GM06990 (cell line): ENCODE data around the gene PRELID1.

Experiments
- DNase-seq: peaks from one replicate; pipeline ENCODE4 v3.0.0-alpha.2; 2011; ENCODE audit not compliant: insufficient read length; ENCODE audit errors: extremely low read depth
- H3K27me3 ChIP-seq: replicated peaks from 2 replicates; pipeline ENCODE4 v1.6.0; 2011; ENCODE audit warnings: low read length; ENCODE audit not compliant: control insufficient read depth, insufficient read depth
- H3K36me3 ChIP-seq: 2 replicates; pipeline ENCODE4 v1.5.1; 2011; ENCODE audit warnings: low read length; ENCODE audit not compliant: control insufficient read depth, insufficient read depth
- H3K4me3 ChIP-seq: replicated peaks from 2 replicates; pipeline ENCODE4 v1.5.1; 2011; ENCODE audit warnings: low read depth, mild to moderate bottlenecking, control low read depth, low read length
- TF ChIP-seq, protein P1 (sequence below): IDR thresholded peaks from 2 replicates; pipeline ENCODE4 v1.5.1; 2011; ENCODE audit warnings: low read length, control low read depth, mild to moderate bottlenecking, inconsistent platforms; ENCODE audit not compliant: insufficient read depth, poor library complexity, severe bottlenecking

Gene PRELID1

DNA sequence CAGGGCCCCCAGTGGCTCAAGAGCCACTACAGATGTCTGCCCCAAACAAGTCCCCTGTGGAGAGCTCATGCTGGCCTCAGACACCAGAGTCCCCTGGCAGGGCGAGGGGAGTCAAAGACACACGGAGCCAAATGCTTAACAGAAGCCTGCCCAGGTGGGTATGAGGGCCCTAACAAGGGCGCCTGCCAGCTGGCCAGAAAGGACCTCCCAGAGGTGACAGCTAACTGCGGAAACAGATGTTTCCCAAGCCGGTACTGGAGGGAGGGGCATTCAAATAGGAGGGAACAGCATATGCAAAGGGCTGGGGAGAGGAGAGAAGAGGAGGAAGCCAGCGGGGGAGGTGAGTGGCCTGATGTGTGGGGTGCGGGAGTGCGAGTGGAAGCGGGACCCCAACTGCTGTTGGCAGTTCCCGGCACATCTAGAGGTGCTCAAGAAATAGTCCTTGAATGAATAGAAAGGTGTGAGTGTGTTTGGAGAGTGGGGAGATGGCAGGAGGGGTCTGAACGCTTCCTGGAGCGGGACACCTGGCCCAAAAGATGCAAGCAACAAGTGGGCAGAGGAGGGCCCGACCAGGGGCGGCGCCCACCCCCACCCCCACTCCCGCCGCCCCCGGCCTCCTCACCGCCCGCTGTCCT is 7.3 kb downstream of the PRELID1 start:
- peak overlapping the region; percentile 75 for H3K4me3 ChIP-seq
- H3K27me3 ChIP-seq: no peaks in the 10 kb centered on the region
- DNase-seq: peak; percentile 60
- TF ChIP-seq, protein P1, sequence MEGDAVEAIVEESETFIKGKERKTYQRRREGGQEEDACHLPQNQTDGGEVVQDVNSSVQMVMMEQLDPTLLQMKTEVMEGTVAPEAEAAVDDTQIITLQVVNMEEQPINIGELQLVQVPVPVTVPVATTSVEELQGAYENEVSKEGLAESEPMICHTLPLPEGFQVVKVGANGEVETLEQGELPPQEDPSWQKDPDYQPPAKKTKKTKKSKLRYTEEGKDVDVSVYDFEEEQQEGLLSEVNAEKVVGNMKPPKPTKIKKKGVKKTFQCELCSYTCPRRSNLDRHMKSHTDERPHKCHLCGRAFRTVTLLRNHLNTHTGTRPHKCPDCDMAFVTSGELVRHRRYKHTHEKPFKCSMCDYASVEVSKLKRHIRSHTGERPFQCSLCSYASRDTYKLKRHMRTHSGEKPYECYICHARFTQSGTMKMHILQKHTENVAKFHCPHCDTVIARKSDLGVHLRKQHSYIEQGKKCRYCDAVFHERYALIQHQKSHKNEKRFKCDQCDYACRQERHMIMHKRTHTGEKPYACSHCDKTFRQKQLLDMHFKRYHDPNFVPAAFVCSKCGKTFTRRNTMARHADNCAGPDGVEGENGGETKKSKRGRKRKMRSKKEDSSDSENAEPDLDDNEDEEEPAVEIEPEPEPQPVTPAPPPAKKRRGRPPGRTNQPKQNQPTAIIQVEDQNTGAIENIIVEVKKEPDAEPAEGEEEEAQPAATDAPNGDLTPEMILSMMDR: no peak
- peaks cover 7% of the 10 kb centered on the region for H3K36me3 ChIP-seq

DNA sequence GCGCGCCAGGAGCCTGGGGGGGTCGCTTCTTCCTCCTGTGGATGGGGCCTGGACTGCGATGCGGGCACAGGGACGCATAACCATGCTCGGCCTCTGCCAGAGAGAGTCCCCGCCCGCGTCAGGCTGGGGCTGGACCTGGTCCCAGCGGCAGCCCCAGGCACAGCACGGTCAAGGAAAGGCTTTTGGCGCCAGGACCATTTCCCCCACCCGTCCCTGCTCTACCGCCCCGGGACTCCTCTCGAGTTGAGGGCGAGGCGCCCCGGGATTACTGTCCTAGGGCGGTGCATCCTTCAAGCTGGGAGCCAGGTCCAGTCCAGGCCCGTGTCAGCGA is 7.8 kb downstream of the PRELID1 start:
- H3K36me3 ChIP-seq: peaks cover 5% of the 10 kb centered on the region
- no peaks in the 10 kb centered on the region for H3K27me3 ChIP-seq
- no peak for DNase-seq
- peak overlapping the region; percentile 75 for H3K4me3 ChIP-seq
- TF ChIP-seq, protein P1: no peak

DNA sequence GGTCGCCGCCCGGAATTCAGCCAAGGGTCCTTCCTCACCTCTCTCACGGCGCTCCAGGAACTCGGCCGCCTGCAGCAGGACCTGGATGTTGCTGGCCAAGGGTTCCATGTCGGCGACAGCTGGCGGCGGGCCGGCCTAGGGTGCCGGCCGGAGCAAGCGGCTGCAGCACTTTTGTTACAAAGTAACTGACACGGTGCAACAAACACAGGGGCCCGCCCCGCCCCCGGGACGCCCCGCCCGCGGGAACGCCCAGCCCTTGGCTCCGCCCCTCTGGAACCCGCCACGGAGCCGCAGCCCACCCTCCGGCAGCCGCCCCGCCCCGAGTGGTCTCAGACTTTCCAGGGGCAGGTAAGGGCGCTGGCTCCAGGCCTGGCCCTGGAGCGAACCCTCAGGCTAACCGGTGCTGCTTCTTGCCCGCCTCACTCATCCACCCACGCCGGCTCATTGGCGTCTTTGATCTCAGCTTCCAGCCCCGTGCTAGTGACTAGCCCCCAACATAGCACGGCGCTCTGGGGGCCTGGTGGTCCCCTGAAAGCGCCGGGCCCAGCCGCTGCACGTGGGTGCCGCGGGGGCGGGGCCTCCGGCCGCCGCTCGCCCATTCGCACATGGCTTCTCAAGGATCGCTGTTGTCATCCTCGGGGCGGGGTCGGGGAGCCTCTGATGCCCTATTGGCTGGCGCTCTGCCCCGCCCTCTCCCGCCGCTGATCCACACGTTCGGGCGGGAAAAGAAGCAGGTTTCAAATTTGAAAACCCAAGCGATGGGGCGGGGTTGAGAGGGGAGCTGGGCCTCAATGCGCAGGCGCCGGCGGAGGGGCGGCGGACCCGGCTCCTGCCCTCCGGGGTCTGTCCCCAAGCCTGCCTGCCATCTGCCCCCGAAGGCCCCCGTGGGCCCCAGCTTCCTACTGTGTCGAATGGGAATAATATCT is 8.4 kb downstream of the PRELID1 start, which contains the start of gene MXD3:
MXD3 (minus strand) TSS at position 176 of the 926 bp plus-strand sequence; CDS start at position 108, 68 bp downstream.
- DNase-seq: peak; percentile 97
- TF ChIP-seq, protein P1: no peak
- Histone ChIP-seq H3K27me3 (no peaks in the 10 kb centered on the region), H3K4me3 (peak within 1 kb of the TSS; percentile 75), H3K36me3 (peaks cover 5% of the 10 kb centered on the region)

DNA sequence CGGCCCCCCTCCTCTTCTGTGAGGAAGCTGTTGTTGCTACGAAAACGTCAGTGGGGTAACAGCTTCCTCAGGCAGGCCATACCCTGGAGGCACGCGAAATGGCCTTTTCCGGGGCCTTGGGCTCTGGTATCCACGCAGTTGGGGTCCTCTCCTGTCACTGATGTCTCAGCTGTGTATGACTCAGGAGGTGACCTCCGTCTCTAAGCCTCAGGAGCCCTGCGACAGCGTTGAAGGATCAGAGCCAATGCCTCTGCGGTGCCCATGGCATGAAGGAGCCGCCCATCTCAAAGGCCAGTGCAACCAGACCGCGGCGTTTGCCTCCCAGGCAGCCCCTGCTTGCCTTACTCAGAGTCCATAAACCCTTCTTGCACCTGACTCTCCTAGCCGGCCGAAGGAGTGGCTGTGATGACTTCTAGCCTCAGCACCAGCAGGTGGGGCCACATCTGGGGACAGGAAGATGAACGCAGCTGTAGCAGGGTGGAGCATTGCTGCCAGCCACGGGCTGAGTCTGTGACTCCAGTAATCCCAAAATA is 9.1 kb downstream of the PRELID1 start:
- Histone ChIP-seq H3K27me3 (no peaks in the 10 kb centered on the region), H3K4me3 (peak overlapping the region; percentile 64), H3K36me3 (peaks cover 4% of the 10 kb centered on the region; the same call in 1 of the 2 replicates)
- DNase-seq: peak; percentile 71
- TF ChIP-seq, protein P1: peak; percentile 34

- no peak overlapping the region for H3K4me3 ChIP-seq
Observed at GRCh38 chr5:177313561-177314259, 10.1 kb downstream of the PRELID1 start.

More at GRCh38 chr5:177313561-177314259, 10.1 kb downstream of the PRELID1 start:
- H3K27me3 ChIP-seq: no peaks in the 10 kb centered on the region
- TF ChIP-seq, protein P1: no peak
- peaks cover 4% of the 10 kb centered on the region; the same call in 1 of the 2 replicates for H3K36me3 ChIP-seq
- DNase-seq: no peak
